ENCODE data around the gene MPZL1.

MPZL1 gene

GRCh38 chr1:167721617-167722151 is at the start of gene MPZL1:
Gene MPZL1, plus strand, starts transcription at chr1:167721982. Its CDS starts 170 bp downstream, at chr1:167722152.
- peak; percentile 45 to 96 (median 90) for DNase-seq

- no peak for DNase-seq
Observed at GRCh38 chr1:167672831-167673230, 49.0 kb upstream of the MPZL1 start.

- no peak for DNase-seq
Observed at GRCh38 chr1:167673265-167673664, 48.5 kb upstream of the MPZL1 start.

GRCh38 chr1:167674156-167674555 is 47.6 kb upstream of the MPZL1 start:
- DNase-seq: no peak

GRCh38 chr1:167675440-167675839 is 46.3 kb upstream of the MPZL1 start:
- DNase-seq: no peak

GRCh38 chr1:167676205-167676915 is 45.4 kb upstream of the MPZL1 start:
- DNase-seq: no peak

- DNase-seq: no peak
Observed at GRCh38 chr1:167676916-167677848, 44.6 kb upstream of the MPZL1 start.

- DNase-seq: no peak
Observed at GRCh38 chr1:167678422-167678821, 43.4 kb upstream of the MPZL1 start.

- DNase-seq: no peak
Observed at GRCh38 chr1:167678838-167679237, 42.9 kb upstream of the MPZL1 start.

GRCh38 chr1:167679714-167680113 is 42.1 kb upstream of the MPZL1 start:
- peak in 1 of 56 donors; percentile 6 for DNase-seq

- DNase-seq: no peak
Observed at GRCh38 chr1:167681024-167681423, 40.8 kb upstream of the MPZL1 start.

- DNase-seq: no peak
Observed at GRCh38 chr1:167681451-167682098, 40.2 kb upstream of the MPZL1 start.

GRCh38 chr1:167683226-167683625 is 38.6 kb upstream of the MPZL1 start:
- no peak for DNase-seq

- DNase-seq: peak in 1 of 56 donors; percentile 16
Observed at GRCh38 chr1:167683641-167684502, 37.9 kb upstream of the MPZL1 start.

GRCh38 chr1:167685844-167686243 is 35.9 kb upstream of the MPZL1 start:
- DNase-seq: no peak

GRCh38 chr1:167687919-167688519 is 33.8 kb upstream of the MPZL1 start:
- peak in 50 of 56 donors; percentile 1 to 93 (median 46) for DNase-seq

GRCh38 chr1:167689567-167689920 is 32.2 kb upstream of the MPZL1 start:
- no peak for DNase-seq

- DNase-seq: no peak
Observed at GRCh38 chr1:167690053-167690452, 31.7 kb upstream of the MPZL1 start.

- DNase-seq: no peak
Observed at GRCh38 chr1:167693425-167694045, 28.2 kb upstream of the MPZL1 start.

GRCh38 chr1:167694691-167695090 is 27.1 kb upstream of the MPZL1 start:
- no peak for DNase-seq
